ENCODE measurements around the gene EML4. TPM values are rescaled to one million over a fixed set of nuclear protein-coding genes. Genes with fewer than 3 reads are reported as not detected.

EML4 gene
- total and polyA plus RNA-seq, 10 of the 15 experiments (the other 5 are each of a cell fraction or from before 2014, with no cell fraction given), result 23.1 to 91.3 (median 77.4) TPM

DNA sequence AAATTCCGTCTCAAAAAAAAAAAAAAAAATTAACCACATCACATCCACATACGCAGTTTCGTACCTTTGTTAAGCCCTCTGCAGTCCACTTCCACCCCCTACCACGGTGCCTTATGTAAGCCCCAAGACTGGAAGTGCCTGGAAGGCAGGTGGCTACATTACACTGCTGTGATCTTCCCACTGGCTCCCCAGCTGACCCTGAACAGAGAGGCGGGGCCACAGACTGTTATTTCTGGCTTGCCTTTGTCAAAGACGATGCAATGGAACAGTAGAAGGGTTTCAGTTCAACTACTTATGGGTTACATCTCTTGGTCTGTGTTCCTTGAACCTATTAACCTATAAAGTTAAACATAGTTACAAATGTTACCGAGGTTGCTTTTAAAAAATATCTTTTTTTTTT lies 207.6 kb downstream of the EML4 start:
- SMC1A ChIA-PET (ENCODE audit: uncharacterized antibody, unreplicated experiment), result no interaction called here
- intact Hi-C loops (cut with micrococcal nuclease; ENCODE audit: unreplicated experiment) (no loop called here), in situ Hi-C loops (cut with MboI) (no loop called here)
- Histone ChIP-seq H3K4me1 (ENCODE audit: control insufficient read depth, insufficient read depth, low read length) (no peaks in the 10 kb centered on the region), H3K27ac (ENCODE audit: control insufficient read depth, insufficient read depth) (no peak overlapping the region), H4K20me1 (ENCODE audit: control insufficient read depth, insufficient read depth) (no peaks in the 10 kb centered on the region), H3K9me3 (replicated peaks; ENCODE audit: control insufficient read depth, insufficient read depth, low read length) (no peaks in the 10 kb centered on the region), H3K27me3 (replicated peaks in 1 of 2; ENCODE audit: control insufficient read depth in 2 of 2, insufficient read depth in 2 of 2, low read length in 1 of 2) (no peaks in the 10 kb centered on the region), H3K36me3 (ENCODE audit: control insufficient read depth in 2 of 2, insufficient read depth in 2 of 2, low read length in 1 of 2) (no peaks in the 10 kb centered on the region), H2AFZ (ENCODE audit: control insufficient read depth, low read depth, low read length) (no peak overlapping the region), H3K4me2 (ENCODE audit: control insufficient read depth, insufficient read depth) (no peak overlapping the region), H3K4me3 (no peak overlapping the region), H3K9ac (ENCODE audit: control insufficient read depth, insufficient read depth, low read length) (no peak overlapping the region), H3K79me2 (ENCODE audit: control insufficient read depth, insufficient read depth, low read length) (no peaks in the 10 kb centered on the region)
- TF ChIP-seq CEBPB (IDR thresholded peaks at IDR 0.05; ENCODE audit: borderline replicate concordance in 1 of 2, low read depth in 2 of 2, low read length in 2 of 2) (no peak), E2F4 (IDR thresholded peaks at IDR 0.05; ENCODE audit: low read depth, low read length) (no peak), CHD1 (IDR thresholded peaks at IDR 0.05; ENCODE audit: low read depth, low read length) (no peak), ZNF384 (IDR thresholded peaks at IDR 0.05; ENCODE audit: borderline replicate concordance, low read depth, low read length) (no peak), MTA3 (IDR thresholded peaks at IDR 0.05; ENCODE audit: borderline replicate concordance, low read length) (no peak), PAX5 (IDR thresholded peaks at IDR 0.05; ENCODE audit: borderline replicate concordance, low read depth, low read length) (no peak), SRF (IDR thresholded peaks at IDR 0.05; ENCODE audit: low read depth in 2 of 2, low read length in 2 of 2) (no peak), RCOR1 (conservative IDR thresholded peaks at IDR 0.05; ENCODE audit: low read depth, low read length) (no peak), PRDM15 (CRISPR knock-in tag; IDR thresholded peaks at IDR 0.05) (no peak), IRF4 (IDR thresholded peaks at IDR 0.05; ENCODE audit: low read depth, low read length) (no peak)
- TF ChIP-seq, protein P1, sequence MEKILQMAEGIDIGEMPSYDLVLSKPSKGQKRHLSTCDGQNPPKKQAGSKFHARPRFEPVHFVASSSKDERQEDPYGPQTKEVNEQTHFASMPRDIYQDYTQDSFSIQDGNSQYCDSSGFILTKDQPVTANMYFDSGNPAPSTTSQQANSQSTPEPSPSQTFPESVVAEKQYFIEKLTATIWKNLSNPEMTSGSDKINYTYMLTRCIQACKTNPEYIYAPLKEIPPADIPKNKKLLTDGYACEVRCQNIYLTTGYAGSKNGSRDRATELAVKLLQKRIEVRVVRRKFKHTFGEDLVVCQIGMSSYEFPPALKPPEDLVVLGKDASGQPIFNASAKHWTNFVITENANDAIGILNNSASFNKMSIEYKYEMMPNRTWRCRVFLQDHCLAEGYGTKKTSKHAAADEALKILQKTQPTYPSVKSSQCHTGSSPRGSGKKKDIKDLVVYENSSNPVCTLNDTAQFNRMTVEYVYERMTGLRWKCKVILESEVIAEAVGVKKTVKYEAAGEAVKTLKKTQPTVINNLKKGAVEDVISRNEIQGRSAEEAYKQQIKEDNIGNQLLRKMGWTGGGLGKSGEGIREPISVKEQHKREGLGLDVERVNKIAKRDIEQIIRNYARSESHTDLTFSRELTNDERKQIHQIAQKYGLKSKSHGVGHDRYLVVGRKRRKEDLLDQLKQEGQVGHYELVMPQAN (conservative IDR thresholded peaks at IDR 0.05), result no peak
- POLR2A ChIA-PET, result no interaction called here
- CTCF ChIA-PET, result no interaction called here
- FAIRE-seq (no peak), ATAC-seq (peak; percentile 69), DNase-seq (ENCODE audit: low read depth, low spot score) (no peak)
- RAD21 ChIA-PET (ENCODE audit: unreplicated experiment), result no interaction called here
- BruUV-seq (replicated peaks), result no TSS peak
- 38% methylated on average over 7 of the region's 7 CpGs for WGBS (ENCODE audit: insufficient coverage, insufficient replicate concordance, low lambda C conversion rate, missing lambda C conversion rate)
